Upper lobe of left lung (tissue), 6 donors: ENCODE results near the gene SPTBN5. TPM values are rescaled to one million over a fixed set of nuclear protein-coding genes. Genes with fewer than 3 reads are reported as not detected.

Experiments
- ATAC-seq, 2 donors: fragments of 200-7000 bp; cut with Tn5 transposase; one replicate each; pipeline ENCODE4 v1.9.1; 2022; ENCODE audit warnings: mild to moderate bottlenecking in 2 of 2, moderate library complexity in 2 of 2; ENCODE audit not compliant: low FRiP score in 2 of 2
- DNase-seq, 2 donors: peaks; one replicate each; pipeline ENCODE4 v3.0.0-alpha.2; 2019 to 2020
- H3K27ac ChIP-seq, 4 donors: fragments of 200-600 bp; sonication (generic); one replicate each; pipeline ENCODE4 v1.5.1; 2016 to 2019
- H3K27me3 ChIP-seq, 4 donors: fragments of 200-600 bp; sonication (generic); one replicate each; pipeline ENCODE4 v1.5.1; 2017 to 2019
- H3K36me3 ChIP-seq, 4 donors: fragments of 200-600 bp; sonication (generic); one replicate each; pipeline ENCODE4 v1.5.1; 2016 to 2019
- H3K4me1 ChIP-seq, 4 donors: fragments of 200-600 bp; sonication (generic); one replicate each; pipeline ENCODE4 v1.5.1; 2018 to 2019
- H3K4me3 ChIP-seq, 4 donors: fragments of 200-600 bp; sonication (generic); one replicate each; pipeline ENCODE4 v1.5.1; 2017 to 2019; ENCODE audit warnings: mild to moderate bottlenecking in 2 of 4, moderate library complexity in 1 of 4
- H3K9me3 ChIP-seq, 4 donors: fragments of 200-600 bp; sonication (generic); one replicate each; pipeline ENCODE4 v1.5.1; 2018 to 2019
- CTCF ChIP-seq, 6 experiments: fragments of 450-650 bp in 4 of 6; fragments of 200-600 bp in 2 of 6; sonication (generic) in 2 of 6; IDR thresholded peaks; one replicate each; pipeline ENCODE4 v1.5.1; 2016 to 2019; ENCODE audit warnings: antibody characterized with exemption in 6 of 6
- EP300 ChIP-seq, 4 donors: sonication (generic); formaldehyde crosslinking; IDR thresholded peaks; one replicate each; pipeline ENCODE4 v1.5.1; 2017; ENCODE audit warnings: antibody characterized with exemption in 4 of 4, control low read depth in 2 of 4
- POLR2A ChIP-seq, 4 donors: fragments of 450-650 bp; IDR thresholded peaks; one replicate each; pipeline ENCODE4 v1.5.1; 2016 to 2017; ENCODE audit warnings: antibody characterized with exemption in 4 of 4, mild to moderate bottlenecking in 2 of 4
- POLR2AphosphoS5 ChIP-seq, 2 donors: sonication (generic); formaldehyde crosslinking; IDR thresholded peaks; one replicate each; pipeline ENCODE4 v1.5.1; 2017; ENCODE audit warnings: antibody characterized with exemption in 2 of 2
- WGBS, 2 donors: methylation state at CpG; one replicate each; pipeline ENCODE4 v1.1.5; 2017 to 2018; 5-methylcytosine and 5-hydroxymethylcytosine counted together
- total RNA-seq, 6 donors: library from RNA; depleted of rRNA in 4 of 6; stranded (reverse); fragments of >200 nt in 4 of 6; gene quantifications; one replicate each; pipeline versions ENCODE4 v1.1.0 to v1.2.1, GENCODE V29; 2016 to 2021
- donor health status: DM: no; HTN: no; CAD: no; lungs with moderate emphysema.
- donor health status: DM: no; HTN: yes; CAD: no; lungs with severe emphysema.

SPTBN5 gene
- total RNA-seq, 6 donors from 2014 or later = 0.20 to 9.4 (median 2.0) TPM

GRCh38 chr15:41809526-41810220, 84.2 kb downstream of the SPTBN5 start:
- DNase-seq = no peak
- Histone ChIP-seq H3K27me3 (no peaks in the 10 kb centered on the region), H3K36me3 (peaks cover 0 to 26% (median 10%) of the 10 kb centered on the region in 4 donors), H3K27ac (no peak overlapping the region), H3K4me1 (peaks cover 0 to 8% (median 0%) of the 10 kb centered on the region in 4 donors), H3K4me3 (no peak overlapping the region), H3K9me3 (no peaks in the 10 kb centered on the region)
- WGBS, 2 donors = 74 to 80% methylated on average over 11 to 12 of the region's 12 CpGs
- no peak for ATAC-seq
- TF ChIP-seq POLR2A (IDR thresholded peaks at IDR 0.05) (no peak), EP300 (IDR thresholded peaks at IDR 0.05) (no peak), CTCF (IDR thresholded peaks at IDR 0.05) (no peak), POLR2AphosphoS5 (IDR thresholded peaks at IDR 0.05) (no peak)

DNA sequence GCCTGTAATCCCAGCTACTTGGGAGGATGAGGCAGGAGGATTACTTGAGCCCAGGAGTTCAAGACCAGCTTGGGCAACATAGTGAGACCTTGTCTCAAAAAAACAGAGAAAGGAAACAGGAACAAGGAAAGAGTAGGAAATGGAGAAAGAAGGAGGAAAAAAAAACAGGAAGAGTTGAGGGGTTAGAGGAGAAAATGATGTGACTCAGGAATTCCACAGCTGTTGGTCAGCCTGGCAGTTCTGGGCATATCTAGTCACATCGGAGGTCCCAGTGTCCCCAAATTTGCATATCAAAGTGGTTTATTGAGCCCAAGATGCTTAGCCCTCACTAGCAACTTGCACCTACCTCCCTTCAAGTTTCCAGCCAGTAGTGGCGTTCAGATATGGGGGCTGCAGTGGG, 84.7 kb downstream of the SPTBN5 start:
- no peak for TF ChIP-seq EP300 (IDR thresholded peaks at IDR 0.05)
- TF ChIP-seq POLR2AphosphoS5 (IDR thresholded peaks at IDR 0.05) = no peak
- TF ChIP-seq POLR2A (IDR thresholded peaks at IDR 0.05) = no peak
- TF ChIP-seq CTCF (IDR thresholded peaks at IDR 0.05) = no peak
- WGBS, 2 donors = 64 to 80% methylated on average over 2 of the region's 2 CpGs

GRCh38 chr15:41806291-41807181, 87.3 kb downstream of the SPTBN5 start:
- no peak overlapping the region for H3K4me3 ChIP-seq
- DNase-seq (peak in 1 of 2 donors; percentile 45), ATAC-seq (peak in 1 of 2 donors; percentile 38)
- H3K36me3 ChIP-seq = peaks cover 0 to 6% (median 0%) of the 10 kb centered on the region in 4 donors
- TF ChIP-seq CTCF (IDR thresholded peaks at IDR 0.05) (no peak), EP300 (IDR thresholded peaks at IDR 0.05) (no peak), POLR2A (IDR thresholded peaks at IDR 0.05) (no peak)
- peaks cover 0 to 6% (median 0%) of the 10 kb centered on the region in 4 donors for H3K4me1 ChIP-seq
- H3K27me3 ChIP-seq = no peaks in the 10 kb centered on the region
- no peaks in the 10 kb centered on the region for H3K9me3 ChIP-seq
- WGBS, 2 donors = 81 to 88% methylated on average over 6 to 10 of the region's 10 CpGs
- no peak overlapping the region for H3K27ac ChIP-seq

More for the DNA sequence above, 84.7 kb downstream of the SPTBN5 start:
- Histone ChIP-seq H3K27me3 (no peaks in the 10 kb centered on the region), H3K4me1 (peaks cover 0 to 8% (median 0%) of the 10 kb centered on the region in 4 donors), H3K36me3 (peaks cover 0 to 22% (median 7%) of the 10 kb centered on the region in 4 donors), H3K4me3 (no peak overlapping the region), H3K9me3 (no peaks in the 10 kb centered on the region), H3K27ac (no peak overlapping the region)
- DNase-seq (no peak), ATAC-seq (no peak)

DNA sequence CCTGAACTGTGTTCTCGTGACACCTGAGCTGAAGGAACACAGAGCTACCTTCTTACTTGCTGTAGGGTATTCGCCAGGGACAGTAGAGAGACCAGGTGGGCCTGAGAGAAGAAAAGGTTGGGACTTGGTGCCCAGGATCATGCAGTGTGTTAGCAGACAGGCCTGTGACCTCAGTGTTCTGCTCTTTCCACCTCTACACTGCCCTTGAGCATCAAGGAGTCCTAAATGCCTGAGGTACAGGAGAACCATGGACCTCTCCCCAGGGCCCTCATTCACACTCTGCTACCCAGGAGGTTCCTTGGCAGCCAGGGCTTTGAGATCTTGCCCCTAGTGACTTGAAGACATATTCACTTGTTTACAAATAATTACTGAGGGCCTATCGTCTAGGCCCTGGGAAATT, 88.1 kb downstream of the SPTBN5 start:
- ATAC-seq (no peak), DNase-seq (no peak)
- no peaks in the 10 kb centered on the region for H3K4me1 ChIP-seq
- H3K9me3 ChIP-seq = no peaks in the 10 kb centered on the region
- WGBS, 2 donors = 92 to 98% methylated on average over 3 of the region's 3 CpGs
- no peaks in the 10 kb centered on the region for H3K27me3 ChIP-seq
- H3K4me3 ChIP-seq = no peak overlapping the region
- H3K27ac ChIP-seq = no peak overlapping the region
- TF ChIP-seq CTCF (IDR thresholded peaks at IDR 0.05) = no peak
- no peak for TF ChIP-seq POLR2A (IDR thresholded peaks at IDR 0.05)
- TF ChIP-seq EP300 (IDR thresholded peaks at IDR 0.05) = no peak
- no peak for TF ChIP-seq POLR2AphosphoS5 (IDR thresholded peaks at IDR 0.05)
- peaks cover 0 to 13% (median 2%) of the 10 kb centered on the region in 4 donors for H3K36me3 ChIP-seq
